Measurements from ENCODE around the gene CDS1. TPM values are rescaled to one million over a fixed set of nuclear protein-coding genes. Genes with fewer than 3 reads are reported as not detected.
"Not testable (repeated sequence)": the region's sequence is repeated elsewhere in the genome, so short reads cannot be mapped to it uniquely, and the experiment has no call there.

Gene CDS1
- total RNA-seq, 1 experiment from 2014 or later = 16.1 TPM

DNA sequence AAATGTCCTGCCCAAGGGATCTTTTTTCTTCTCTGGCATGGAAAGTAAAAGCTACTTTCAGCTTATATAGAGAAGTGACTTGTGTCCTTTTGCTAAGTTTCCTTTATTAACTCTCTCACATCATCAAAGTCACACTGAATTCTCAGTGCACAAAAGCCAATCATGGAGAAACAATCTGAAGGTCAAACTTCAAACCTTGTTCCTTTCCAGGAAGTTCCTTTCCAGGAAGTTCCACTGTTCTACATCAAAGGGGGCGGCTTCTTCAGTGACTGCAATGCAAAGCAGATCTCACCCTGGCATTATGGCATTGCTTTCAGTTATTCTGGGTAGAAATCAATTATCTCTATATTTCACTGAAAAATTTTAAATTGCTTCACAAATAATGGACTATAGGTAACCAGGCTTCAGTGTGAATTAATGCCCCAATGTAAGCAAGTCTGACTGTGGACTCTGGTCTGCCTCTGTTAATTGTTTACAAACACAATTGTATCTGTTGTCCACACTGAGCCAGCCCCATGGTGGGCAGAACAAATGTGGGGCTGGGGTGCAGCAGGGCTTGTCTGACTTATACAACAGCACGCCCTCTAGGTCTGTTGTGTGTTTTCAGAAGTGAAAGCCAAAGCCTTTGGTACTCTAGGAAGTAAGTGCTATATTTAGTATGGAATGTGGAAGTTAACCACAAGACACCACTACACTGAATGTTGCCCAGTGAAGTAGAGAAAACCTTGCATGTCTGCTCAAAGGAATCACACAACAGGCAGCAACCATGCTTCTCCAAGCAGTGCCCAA lies 98.8 kb downstream of the CDS1 start:
- ChIA-PET POLR2A (no interaction called here), CTCF (no interaction called here)
- no peak overlapping the region for H3K4me3 ChIP-seq (ENCODE audit: low read depth in 2 of 2, low read length in 2 of 2)
- H3K36me3 ChIP-seq (ENCODE audit: control insufficient read depth, insufficient read depth, low read length) = no peaks in the 10 kb centered on the region; the same call in 1 of the 2 replicates
- intact Hi-C loops (cut with micrococcal nuclease; ENCODE audit: unreplicated experiment) (no loop called here), in situ Hi-C loops (cut with HindIII; ENCODE audit: low pct_unique_long_range_greater_than_20kb, low sequenced_read_pairs) (no loop called here)
- no peaks in the 10 kb centered on the region for H3K27me3 ChIP-seq (ENCODE audit: control insufficient read depth, insufficient read depth, low read length)
- DNase-seq (ENCODE audit: low read depth, low spot score) = no peak
- H3K27ac ChIP-seq (ENCODE audit: low read length) = no peak overlapping the region
- no peak for TF ChIP-seq TCF7L2 (IDR thresholded peaks at IDR 0.05; ENCODE audit: low read depth, low read length)
- TF ChIP-seq POLR2AphosphoS5 (IDR thresholded peaks at IDR 0.05; ENCODE audit: low read depth, low read length) = no peak
- no peak for TF ChIP-seq SIN3A (IDR thresholded peaks at IDR 0.05; ENCODE audit: borderline replicate concordance, insufficient read depth, low read depth, low read length)
- TF ChIP-seq, protein P1, sequence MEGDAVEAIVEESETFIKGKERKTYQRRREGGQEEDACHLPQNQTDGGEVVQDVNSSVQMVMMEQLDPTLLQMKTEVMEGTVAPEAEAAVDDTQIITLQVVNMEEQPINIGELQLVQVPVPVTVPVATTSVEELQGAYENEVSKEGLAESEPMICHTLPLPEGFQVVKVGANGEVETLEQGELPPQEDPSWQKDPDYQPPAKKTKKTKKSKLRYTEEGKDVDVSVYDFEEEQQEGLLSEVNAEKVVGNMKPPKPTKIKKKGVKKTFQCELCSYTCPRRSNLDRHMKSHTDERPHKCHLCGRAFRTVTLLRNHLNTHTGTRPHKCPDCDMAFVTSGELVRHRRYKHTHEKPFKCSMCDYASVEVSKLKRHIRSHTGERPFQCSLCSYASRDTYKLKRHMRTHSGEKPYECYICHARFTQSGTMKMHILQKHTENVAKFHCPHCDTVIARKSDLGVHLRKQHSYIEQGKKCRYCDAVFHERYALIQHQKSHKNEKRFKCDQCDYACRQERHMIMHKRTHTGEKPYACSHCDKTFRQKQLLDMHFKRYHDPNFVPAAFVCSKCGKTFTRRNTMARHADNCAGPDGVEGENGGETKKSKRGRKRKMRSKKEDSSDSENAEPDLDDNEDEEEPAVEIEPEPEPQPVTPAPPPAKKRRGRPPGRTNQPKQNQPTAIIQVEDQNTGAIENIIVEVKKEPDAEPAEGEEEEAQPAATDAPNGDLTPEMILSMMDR (IDR thresholded peaks at IDR 0.05) = no peak
- TF ChIP-seq REST (IDR thresholded peaks at IDR 0.05; ENCODE audit: insufficient read depth in 1 of 2, low read depth in 2 of 2, low read length in 1 of 2) = no peak
- peak; percentile 48 for ATAC-seq
- peaks cover 9% of the 10 kb centered on the region for H3K4me1 ChIP-seq (ENCODE audit: control insufficient read depth, insufficient read depth, low read length)
- no peaks in the 10 kb centered on the region for H3K9me3 ChIP-seq (ENCODE audit: control insufficient read depth, insufficient read depth, low read depth, low read length)
- no TSS peak for BruUV-seq (replicated peaks)

DNA sequence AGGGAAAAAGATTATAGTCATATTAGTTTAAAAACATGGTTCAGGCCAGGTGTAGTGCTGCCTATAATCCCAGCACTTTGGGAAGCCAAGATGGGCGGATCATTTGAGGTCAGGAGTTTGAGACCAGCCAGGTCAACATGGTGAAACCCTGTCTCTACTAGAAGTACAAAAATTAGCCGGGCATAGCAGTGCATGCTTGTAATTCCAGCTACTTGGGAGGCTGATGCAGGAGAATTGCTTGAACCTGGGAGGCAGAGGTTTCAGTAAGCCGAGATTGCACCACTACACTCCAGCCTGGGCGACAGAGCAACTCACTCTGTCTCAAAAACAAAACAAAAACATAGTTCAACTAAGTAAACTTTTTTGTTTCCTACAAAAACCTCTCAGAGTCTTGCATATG lies 99.7 kb downstream of the CDS1 start:
- H3K4me3 ChIP-seq (ENCODE audit: low read depth in 2 of 2, low read length in 2 of 2); H3K9me3 ChIP-seq (ENCODE audit: control insufficient read depth, insufficient read depth, low read depth, low read length); ATAC-seq; H3K27me3 ChIP-seq (ENCODE audit: control insufficient read depth, insufficient read depth, low read length); CTCF ChIA-PET; H3K27ac ChIP-seq (ENCODE audit: low read length); H3K36me3 ChIP-seq (ENCODE audit: control insufficient read depth, insufficient read depth, low read length); BruUV-seq (replicated peaks); intact Hi-C loops (cut with micrococcal nuclease; ENCODE audit: unreplicated experiment); POLR2A ChIA-PET; H3K4me1 ChIP-seq (ENCODE audit: control insufficient read depth, insufficient read depth, low read length); DNase-seq (ENCODE audit: low read depth, low spot score); in situ Hi-C loops (cut with HindIII; ENCODE audit: low pct_unique_long_range_greater_than_20kb, low sequenced_read_pairs): not testable (repeated sequence)

- no TSS peak for BruUV-seq (replicated peaks)
- DNase-seq (ENCODE audit: low read depth, low spot score) (no peak), ATAC-seq (no peak)
- CTCF ChIA-PET = no interaction called here
- POLR2A ChIA-PET = no interaction called here
- no peak overlapping the region; the same call in 1 of the 2 replicates for H3K27ac ChIP-seq (ENCODE audit: low read length)
- no peaks in the 10 kb centered on the region for H3K27me3 ChIP-seq (ENCODE audit: control insufficient read depth, insufficient read depth, low read length)
- no peaks in the 10 kb centered on the region; the same call in 1 of the 2 replicates for H3K36me3 ChIP-seq (ENCODE audit: control insufficient read depth, insufficient read depth, low read length)
- in situ Hi-C loops (cut with HindIII; ENCODE audit: low pct_unique_long_range_greater_than_20kb, low sequenced_read_pairs) (no loop called here), intact Hi-C loops (cut with micrococcal nuclease; ENCODE audit: unreplicated experiment) (no loop called here)
- H3K4me1 ChIP-seq (ENCODE audit: control insufficient read depth, insufficient read depth, low read length) = peaks cover 9% of the 10 kb centered on the region
- H3K4me3 ChIP-seq (ENCODE audit: low read depth in 2 of 2, low read length in 2 of 2) = no peak overlapping the region
- TF ChIP-seq REST (IDR thresholded peaks at IDR 0.05; ENCODE audit: insufficient read depth in 1 of 2, low read depth in 2 of 2, low read length in 1 of 2) (no peak), TCF7L2 (IDR thresholded peaks at IDR 0.05; ENCODE audit: low read depth, low read length) (no peak), POLR2AphosphoS5 (IDR thresholded peaks at IDR 0.05; ENCODE audit: low read depth, low read length) (no peak), SIN3A (IDR thresholded peaks at IDR 0.05; ENCODE audit: borderline replicate concordance, insufficient read depth, low read depth, low read length) (no peak)
- TF ChIP-seq, protein P1 (IDR thresholded peaks at IDR 0.05) = no peak
- no peaks in the 10 kb centered on the region for H3K9me3 ChIP-seq (ENCODE audit: control insufficient read depth, insufficient read depth, low read depth, low read length)
Measured at GRCh38 chr4:84683064-84683850, 100.3 kb downstream of the CDS1 start.
